IMR-90 (cell line): ENCODE data around the gene F13A1.

ENCODE experiments used
- CTCF ChIP-seq: conservative IDR thresholded peaks from 2 replicates; pipeline ENCODE4 v1.5.1; 2012; ENCODE audit warnings: mild to moderate bottlenecking, low read depth, low read length, improper control_type of control experiment
- ELK1 ChIP-seq: fragments of 150-350 bp; IDR thresholded peaks from 2 replicates; pipeline ENCODE4 v1.6.1; 2016; ENCODE audit warnings: low read depth, mild to moderate bottlenecking, low read length, moderate library complexity, borderline replicate concordance
- RCOR1 ChIP-seq: IDR thresholded peaks from 2 replicates; pipeline ENCODE4 v1.6.1; 2012; ENCODE audit warnings: mild to moderate bottlenecking, low read length, improper control_type of control experiment; ENCODE audit not compliant: insufficient replicate concordance
- RFX5 ChIP-seq: IDR thresholded peaks from 2 replicates; pipeline ENCODE4 v1.8.0; 2012; ENCODE audit warnings: low read depth, mild to moderate bottlenecking, low read length, moderate library complexity
- USF2 ChIP-seq: fragments of 150-350 bp; IDR thresholded peaks from 2 replicates; pipeline ENCODE4 v1.6.1; 2017; ENCODE audit warnings: mild to moderate bottlenecking, antibody characterized with exemption, low read length, low read depth

- TF ChIP-seq CTCF (no peak), USF2 (no peak), RCOR1 (no peak), RFX5 (no peak), ELK1 (no peak)
These were observed 27.1 kb downstream of the F13A1 start for GRCh38 chr6:6293317-6293716.
